Hematopoietic multipotent progenitor cell treated with erythropoietin and hydrocortisone succinate and interleukin-3 and kit ligand, for 8 days (in vitro differentiated cells): ENCODE results near the gene IGSF21.

ENCODE experiments used
- DNase-seq: peaks from one replicate; pipeline ENCODE4 v3.0.0-alpha.2; 2015

Gene IGSF21

GRCh38 chr1:18097206-18097605 lies 10.4 kb upstream of the IGSF21 start:
- no peak for DNase-seq

- DNase-seq: no peak
Measured at GRCh38 chr1:18099026-18099425, 8.6 kb upstream of the IGSF21 start.

- no peak for DNase-seq
Measured at GRCh38 chr1:18100060-18100459, 7.5 kb upstream of the IGSF21 start.

- peak; percentile 63 for DNase-seq
Measured at GRCh38 chr1:18100491-18101063, 7.0 kb upstream of the IGSF21 start.

- DNase-seq: no peak
Measured at GRCh38 chr1:18101508-18101907, 6.1 kb upstream of the IGSF21 start.

GRCh38 chr1:18103788-18104421 lies 3.7 kb upstream of the IGSF21 start:
- no peak for DNase-seq

- DNase-seq: no peak
Measured at GRCh38 chr1:18104546-18105100, 3.0 kb upstream of the IGSF21 start.

- DNase-seq: no peak
Measured at GRCh38 chr1:18105196-18105595, 2.4 kb upstream of the IGSF21 start.

GRCh38 chr1:18108299-18109057 lies 880 bp downstream of the IGSF21 start:
- DNase-seq: no peak

GRCh38 chr1:18109058-18109755 lies 1.6 kb downstream of the IGSF21 start:
- no peak for DNase-seq

GRCh38 chr1:18109756-18110597 lies 2.4 kb downstream of the IGSF21 start:
- no peak for DNase-seq

- no peak for DNase-seq
Measured at GRCh38 chr1:18110598-18110939, 3.0 kb downstream of the IGSF21 start.

GRCh38 chr1:18110968-18111367 lies 3.4 kb downstream of the IGSF21 start:
- no peak for DNase-seq

GRCh38 chr1:18111605-18112297 lies 4.2 kb downstream of the IGSF21 start:
- no peak for DNase-seq

- no peak for DNase-seq
Measured at GRCh38 chr1:18112611-18113010, 5.0 kb downstream of the IGSF21 start.

GRCh38 chr1:18114726-18115410 lies 7.3 kb downstream of the IGSF21 start:
- DNase-seq: no peak

- DNase-seq: no peak
Measured at GRCh38 chr1:18116777-18117176, 9.2 kb downstream of the IGSF21 start.

GRCh38 chr1:18118078-18118477 lies 10.5 kb downstream of the IGSF21 start:
- no peak for DNase-seq

GRCh38 chr1:18118491-18118890 lies 10.9 kb downstream of the IGSF21 start:
- DNase-seq: no peak

- DNase-seq: no peak
Measured at GRCh38 chr1:18119289-18119688, 11.7 kb downstream of the IGSF21 start.

- DNase-seq: no peak
Measured at GRCh38 chr1:18119771-18120377, 12.3 kb downstream of the IGSF21 start.
